ENCODE data around the gene THBS2.

- TF ChIP-seq CTCF (conservative IDR thresholded peaks at IDR 0.05) (no peak), EZH2 (IDR thresholded peaks at IDR 0.05; ENCODE audit: low read depth) (no peak)
Observed at GRCh38 chr6:169169941-169170582, 83.6 kb downstream of the THBS2 start.
